Fibroblast of skin of right biceps (primary cell): ENCODE measurements around the gene CHTOP.
"Not testable (repeated sequence)": the region's sequence is repeated elsewhere in the genome, so short reads cannot be mapped to it uniquely, and the experiment has no call there.

Experiments
- DNase-seq: peaks from one replicate; pipeline ENCODE4 v3.0.0-alpha.2; 2013

Gene CHTOP

GRCh38 chr1:153635872-153636271, 2.0 kb downstream of the CHTOP start:
- DNase-seq = no peak

GRCh38 chr1:153636312-153636711, 2.4 kb downstream of the CHTOP start:
- no peak for DNase-seq

GRCh38 chr1:153638261-153638660, 4.4 kb downstream of the CHTOP start:
- no peak for DNase-seq

- DNase-seq = no peak
Observed at GRCh38 chr1:153639280-153639679, 5.4 kb downstream of the CHTOP start.

GRCh38 chr1:153640213-153640612, 6.3 kb downstream of the CHTOP start:
- not testable (repeated sequence) for DNase-seq

- no peak for DNase-seq
Observed at GRCh38 chr1:153640861-153641260, 7.0 kb downstream of the CHTOP start.

GRCh38 chr1:153642161-153642560, 8.3 kb downstream of the CHTOP start:
- DNase-seq = no peak

GRCh38 chr1:153643100-153643499, 9.2 kb downstream of the CHTOP start:
- no peak for DNase-seq

- DNase-seq = no peak
Observed at GRCh38 chr1:153643816-153644215, 9.9 kb downstream of the CHTOP start.

- no peak for DNase-seq
Observed at GRCh38 chr1:153646672-153647345, 12.9 kb downstream of the CHTOP start.

- no peak for DNase-seq
Observed at GRCh38 chr1:153647346-153647714, 13.5 kb downstream of the CHTOP start.

GRCh38 chr1:153648000-153648643, 14.3 kb downstream of the CHTOP start:
- DNase-seq = no peak

- DNase-seq = no peak
Observed at GRCh38 chr1:153649137-153649862, 15.4 kb downstream of the CHTOP start.

- DNase-seq = no peak
Observed at GRCh38 chr1:153649863-153650235, 16.0 kb downstream of the CHTOP start.

- DNase-seq = no peak
Observed at GRCh38 chr1:153651771-153652170, 17.9 kb downstream of the CHTOP start.

- peak; percentile 57 for DNase-seq
Observed at GRCh38 chr1:153652805-153653500, 19.1 kb downstream of the CHTOP start.

- no peak for DNase-seq
Observed at GRCh38 chr1:153655333-153655732, 21.5 kb downstream of the CHTOP start.

GRCh38 chr1:153658400-153659174, 24.7 kb downstream of the CHTOP start, which contains the start of gene SNAPIN:
SNAPIN (plus strand) TSS chr1:153658703; CDS start chr1:153658744, 41 bp downstream.
- DNase-seq = peak; percentile 89

GRCh38 chr1:153659175-153659534, 25.3 kb downstream of the CHTOP start:
- DNase-seq = no peak

GRCh38 chr1:153659656-153660055, 25.8 kb downstream of the CHTOP start:
- no peak for DNase-seq

- DNase-seq = peak; percentile 38
Observed at GRCh38 chr1:153661111-153661708, 27.3 kb downstream of the CHTOP start.

- DNase-seq = no peak
Observed at GRCh38 chr1:153662269-153662668, 28.4 kb downstream of the CHTOP start.
